MM.1S (cell line): ENCODE measurements around the gene TNNC2.

ENCODE experiments used
- DNase-seq: peaks from one replicate; pipeline ENCODE4 v3.0.0-alpha.2; 2015
- H2AFZ ChIP-seq: fragments of 300-600 bp; sonication (generic); 2 replicates; pipeline ENCODE4 v1.6.0; 2016; ENCODE audit warnings: antibody characterized with exemption, low read length
- H3F3A ChIP-seq: fragments of 300-600 bp; sonication (generic); 2 replicates; pipeline ENCODE4 v1.6.1; 2016; ENCODE audit warnings: mild to moderate bottlenecking, antibody characterized with exemption, low read length, moderate library complexity, mixed read lengths; ENCODE audit not compliant: insufficient read depth
- H3K27ac ChIP-seq: fragments of 300-600 bp; sonication (generic); 2 replicates; pipeline ENCODE4 v1.5.1; 2016; ENCODE audit warnings: mild to moderate bottlenecking, low read length
- H3K27me3 ChIP-seq: fragments of 300-600 bp; sonication (generic); replicated peaks from 2 replicates; pipeline ENCODE4 v1.6.0; 2016; ENCODE audit warnings: low read length; ENCODE audit not compliant: insufficient read depth
- H3K36me3 ChIP-seq: fragments of 300-600 bp; sonication (generic); replicated peaks from 2 replicates; pipeline ENCODE4 v1.6.1; 2016; ENCODE audit warnings: mild to moderate bottlenecking, low read length, mixed read lengths; ENCODE audit not compliant: insufficient read depth
- H3K4me1 ChIP-seq: fragments of 300-600 bp; sonication (generic); 2 replicates; pipeline ENCODE4 v1.6.1; 2016; ENCODE audit warnings: low read length, mixed read lengths
- H3K4me2 ChIP-seq: fragments of 300-600 bp; sonication (generic); 2 replicates; pipeline ENCODE4 v1.6.0; 2016; ENCODE audit warnings: low read depth, low read length
- H3K4me3 ChIP-seq: fragments of 300-600 bp; sonication (generic); 2 replicates; pipeline ENCODE4 v1.5.1; 2016; ENCODE audit warnings: low read length, mixed read lengths
- H3K79me2 ChIP-seq: fragments of 300-600 bp; sonication (generic); 2 replicates; pipeline ENCODE4 v1.6.1; 2016; ENCODE audit warnings: mixed run types, low read length, mixed read lengths
- H3K9ac ChIP-seq: fragments of 300-600 bp; sonication (generic); 2 replicates; pipeline ENCODE4 v1.6.1; 2016; ENCODE audit warnings: low read length, mixed read lengths
- H3K9me2 ChIP-seq: fragments of 300-600 bp; sonication (generic); replicated peaks from 2 replicates; pipeline ENCODE4 v1.6.1; 2016; ENCODE audit warnings: mild to moderate bottlenecking, low read length, mixed read lengths; ENCODE audit not compliant: insufficient read depth
- H3K9me3 ChIP-seq: fragments of 300-600 bp; sonication (generic); replicated peaks from 2 replicates; pipeline ENCODE4 v1.6.1; 2016; ENCODE audit warnings: mild to moderate bottlenecking, low read length, mixed read lengths; ENCODE audit not compliant: insufficient read depth
- H4K20me1 ChIP-seq: fragments of 300-600 bp; sonication (generic); 2 replicates; pipeline ENCODE4 v1.6.1; 2016; ENCODE audit warnings: mild to moderate bottlenecking, low read length, moderate library complexity, mixed read lengths; ENCODE audit not compliant: insufficient read depth
- CTCF ChIP-seq: fragments of 300-600 bp; sonication (generic); IDR thresholded peaks from 2 replicates; pipeline ENCODE4 v1.5.1; 2016; ENCODE audit warnings: antibody characterized with exemption, low read length, mixed read lengths
- EZH2 ChIP-seq: fragments of 300-600 bp; sonication (generic); optimal IDR thresholded peaks from 2 replicates; pipeline ENCODE3; 2017; ENCODE audit warnings: low read depth, mild to moderate bottlenecking, antibody characterized with exemption, low read length, mixed read lengths
- EZH2phosphoT487 ChIP-seq: fragments of 300-600 bp; sonication (generic); IDR thresholded peaks from 2 replicates; pipeline ENCODE4 v1.6.1; 2018; ENCODE audit warnings: antibody characterized with exemption, low read length

The TNNC2 gene

GRCh38 chr20:45851501-45851900, 24.4 kb upstream of the TNNC2 start:
- Histone ChIP-seq H3K4me1 (no peaks in the 10 kb centered on the region; the same call in 1 of the 2 replicates), H3K9me3 (no peaks in the 10 kb centered on the region), H3K9me2 (no peaks in the 10 kb centered on the region), H3K27ac (no peak overlapping the region), H3K9ac (no peak overlapping the region), H3K36me3 (no peaks in the 10 kb centered on the region), H3K4me3 (no peak overlapping the region), H4K20me1 (no peaks in the 10 kb centered on the region), H3K79me2 (peaks cover 18% of the 10 kb centered on the region), H3K27me3 (no peaks in the 10 kb centered on the region), H3F3A (no peaks in the 10 kb centered on the region), H3K4me2 (no peak overlapping the region), H2AFZ (no peak overlapping the region)
- no peak for TF ChIP-seq CTCF
- TF ChIP-seq EZH2 = no peak
- no peak for TF ChIP-seq EZH2phosphoT487
- DNase-seq = no peak

- Histone ChIP-seq H3K9me3 (no peaks in the 10 kb centered on the region), H3K27me3 (no peaks in the 10 kb centered on the region), H4K20me1 (no peaks in the 10 kb centered on the region), H3K27ac (no peak overlapping the region), H3K9me2 (no peaks in the 10 kb centered on the region), H3K9ac (no peak overlapping the region), H3K36me3 (no peaks in the 10 kb centered on the region), H3K4me2 (no peak overlapping the region), H3F3A (no peaks in the 10 kb centered on the region), H3K4me3 (no peak overlapping the region), H3K4me1 (no peaks in the 10 kb centered on the region; the same call in 1 of the 2 replicates), H3K79me2 (peaks cover 12% of the 10 kb centered on the region), H2AFZ (no peak overlapping the region)
- TF ChIP-seq EZH2 = no peak
- DNase-seq = no peak
Measured at GRCh38 chr20:45850926-45851325, 23.8 kb upstream of the TNNC2 start.

GRCh38 chr20:45850238-45850637, 23.1 kb upstream of the TNNC2 start:
- Histone ChIP-seq H3K4me3 (no peak overlapping the region), H3K9ac (no peak overlapping the region), H3K36me3 (no peaks in the 10 kb centered on the region), H3F3A (no peaks in the 10 kb centered on the region), H3K4me1 (no peaks in the 10 kb centered on the region), H3K27ac (no peak overlapping the region), H3K4me2 (no peak overlapping the region), H3K27me3 (no peaks in the 10 kb centered on the region), H2AFZ (no peak overlapping the region), H3K79me2 (peaks cover 9% of the 10 kb centered on the region), H4K20me1 (no peaks in the 10 kb centered on the region), H3K9me2 (no peaks in the 10 kb centered on the region), H3K9me3 (no peaks in the 10 kb centered on the region)
- DNase-seq = no peak
- no peak for TF ChIP-seq EZH2phosphoT487
- TF ChIP-seq EZH2 = no peak
- no peak for TF ChIP-seq CTCF

GRCh38 chr20:45848969-45849582, 22.0 kb upstream of the TNNC2 start:
- no peaks in the 10 kb centered on the region for H3K79me2 ChIP-seq
- no peaks in the 10 kb centered on the region for H3F3A ChIP-seq
- no peaks in the 10 kb centered on the region for H3K27me3 ChIP-seq
- H2AFZ ChIP-seq = no peak overlapping the region
- H3K4me2 ChIP-seq = no peak overlapping the region
- no peaks in the 10 kb centered on the region for H3K36me3 ChIP-seq
- DNase-seq = no peak
- H3K9ac ChIP-seq = no peak overlapping the region
- no peak for TF ChIP-seq CTCF
- no peak for TF ChIP-seq EZH2
- no peak for TF ChIP-seq EZH2phosphoT487
- no peaks in the 10 kb centered on the region for H3K4me1 ChIP-seq
- no peaks in the 10 kb centered on the region for H4K20me1 ChIP-seq
- H3K27ac ChIP-seq = no peak overlapping the region
- H3K9me2 ChIP-seq = no peaks in the 10 kb centered on the region
- H3K9me3 ChIP-seq = no peaks in the 10 kb centered on the region
- H3K4me3 ChIP-seq = no peak overlapping the region
